Measurements from ENCODE around the gene ANXA3.

DNA sequence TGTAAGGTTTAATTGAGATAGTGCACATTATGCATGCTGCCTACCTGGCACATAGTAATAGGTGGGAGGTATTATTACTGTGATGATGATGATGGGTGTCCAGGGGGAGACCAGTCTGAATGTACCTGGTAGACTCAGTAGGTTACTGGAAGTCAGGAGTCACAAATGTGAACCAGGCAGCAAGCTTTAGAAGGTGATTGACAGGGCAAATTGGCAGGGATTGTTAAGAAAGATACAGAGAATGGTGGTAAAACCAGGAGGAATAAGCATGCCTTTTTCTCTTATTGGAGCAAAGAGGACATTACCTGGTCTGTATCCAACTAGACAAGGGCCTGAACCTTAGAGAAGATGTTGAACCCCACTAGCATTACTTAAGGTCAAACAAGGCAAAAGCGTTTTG is 108.1 kb downstream of the ANXA3 start:
- TF ChIP-seq CTCF (IDR thresholded peaks at IDR 0.05) (no peak), EP300 (IDR thresholded peaks at IDR 0.05) (no peak)

Measured in gastroesophageal sphincter (tissue), 3 donors.